Peyer's patch (tissue), 4 donors: ENCODE data around the gene TRIO.

ENCODE experiments used
- CTCF ChIP-seq, 6 experiments: fragments of 450-650 bp in 4 of 6; fragments of 200-600 bp in 2 of 6; sonication (generic) in 1 of 6; IDR thresholded peaks; one replicate each; pipeline ENCODE4 v1.5.1; 2017 to 2019; ENCODE audit warnings: antibody characterized with exemption in 6 of 6, mild to moderate bottlenecking in 3 of 6, moderate library complexity in 1 of 6
- POLR2A ChIP-seq, 2 donors: fragments of 450-650 bp; IDR thresholded peaks; one replicate each; pipeline ENCODE4 v1.5.1; 2017; ENCODE audit warnings: antibody characterized with exemption in 2 of 2, mild to moderate bottlenecking in 2 of 2, moderate library complexity in 2 of 2

GRCh38 chr5:14201325-14202045 is 58.3 kb downstream of the TRIO start:
- TF ChIP-seq CTCF (IDR thresholded peaks at IDR 0.05) (no peak), POLR2A (IDR thresholded peaks at IDR 0.05) (no peak)
